HG03521 (cell line): ENCODE results near the gene PLTP.
"Not testable (repeated sequence)": the region's sequence is repeated elsewhere in the genome, so short reads cannot be mapped to it uniquely, and the experiment has no call there.

ENCODE experiments used
- ATAC-seq: cut with Tn5 transposase; IDR thresholded peaks from one replicate; pipeline ENCODE4 v1.9.1; 2021; ENCODE audit warnings: mild to moderate bottlenecking, moderate library complexity; ENCODE audit not compliant: unreplicated experiment

The PLTP gene

GRCh38 chr20:45880988-45881788, 30.8 kb downstream of the PLTP start, which contains the start of gene ZSWIM1:
Gene ZSWIM1, plus strand, starts transcription at chr20:45881227. Its CDS starts 1,366 bp downstream, at chr20:45882593.
- ATAC-seq: peak; percentile 95

DNA sequence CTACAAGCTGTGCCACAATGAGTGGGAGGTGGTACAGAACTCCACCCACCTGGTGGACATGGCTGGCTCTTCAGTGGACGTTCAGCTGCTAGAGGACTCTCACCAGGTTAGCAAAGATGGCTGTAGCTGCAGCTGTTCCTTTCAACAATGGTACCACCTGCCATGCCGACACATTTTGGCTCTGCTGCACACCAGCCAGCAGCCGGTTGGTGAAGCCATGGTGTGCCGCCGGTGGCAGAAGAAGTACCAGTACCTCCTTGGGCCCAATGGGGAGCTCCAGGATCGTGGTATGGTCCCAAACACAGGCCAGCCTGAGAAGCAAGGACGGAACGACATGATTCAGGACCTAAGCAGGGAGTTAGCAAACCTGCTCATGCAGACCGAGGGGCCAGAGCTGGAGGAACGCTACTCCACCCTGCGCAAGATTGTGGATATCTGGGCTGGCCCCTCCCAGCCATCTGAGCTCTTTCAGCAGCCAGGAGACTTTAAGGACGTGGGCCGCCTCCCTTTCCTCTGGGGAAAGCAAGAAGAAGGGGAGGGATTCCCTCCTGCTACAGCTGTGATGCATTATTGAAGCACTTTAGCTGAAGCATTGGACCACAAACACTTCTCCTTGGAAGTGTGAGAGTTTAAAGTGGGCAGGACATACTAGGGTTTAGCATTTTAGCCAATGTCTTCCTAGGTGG, 33.7 kb downstream of the PLTP start:
- ATAC-seq: no peak

DNA sequence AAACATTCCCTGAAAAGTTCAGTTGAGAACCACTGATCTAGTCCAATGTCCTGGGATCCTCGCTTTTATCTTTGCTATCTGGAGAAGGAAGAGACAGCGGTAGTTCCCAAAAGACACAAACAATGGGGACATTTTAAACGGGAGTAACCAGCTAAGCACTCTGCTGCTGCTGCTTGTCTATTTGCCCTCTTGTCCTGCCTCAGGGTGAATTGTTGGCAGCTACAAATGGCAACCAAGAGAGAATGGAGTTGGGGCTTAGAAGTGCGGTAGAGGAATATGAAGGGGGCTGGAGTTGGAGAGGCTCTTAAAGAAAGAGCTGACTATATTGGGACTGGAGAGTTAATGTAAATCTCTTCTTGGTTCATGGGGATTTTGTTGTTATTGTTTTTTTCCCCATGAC, 37.4 kb downstream of the PLTP start:
- ATAC-seq: no peak

- ATAC-seq: not testable (repeated sequence)
Observed at GRCh38 chr20:45874104-45874481, 37.9 kb downstream of the PLTP start.

DNA sequence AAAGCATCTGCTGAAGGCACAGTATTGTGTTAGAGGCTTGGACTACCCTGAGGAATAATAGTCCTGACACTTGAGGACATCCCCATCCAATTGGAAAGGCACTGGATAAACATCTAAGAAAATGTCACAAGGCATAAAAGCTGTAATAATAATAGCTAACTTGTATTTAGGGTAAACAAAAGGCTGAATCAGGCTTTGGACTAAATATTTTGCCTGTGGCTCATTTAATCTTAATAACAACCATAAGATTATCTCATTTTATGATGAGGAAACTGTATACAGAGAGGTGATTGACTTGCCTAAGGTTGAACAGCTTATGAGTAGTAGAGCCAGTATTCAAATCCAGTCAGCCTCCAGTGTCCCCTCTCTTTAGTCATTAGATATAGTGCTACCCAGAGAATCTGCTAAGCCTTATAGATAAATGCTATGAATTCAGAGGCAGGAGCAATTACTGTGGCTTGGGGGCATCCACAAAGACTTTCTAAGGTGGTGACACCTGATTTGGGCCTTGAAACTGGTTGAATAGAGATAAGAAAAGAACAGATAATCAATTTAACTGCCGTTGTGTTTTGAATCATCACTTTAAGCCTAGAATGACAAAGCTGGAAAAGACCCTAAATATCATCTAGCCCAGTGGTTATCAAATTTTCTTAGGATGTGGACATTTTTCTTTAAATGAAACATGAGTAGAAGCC, 38.4 kb downstream of the PLTP start:
- ATAC-seq: no peak

GRCh38 chr20:45872626-45873025, 39.3 kb downstream of the PLTP start:
- no peak for ATAC-seq

DNA sequence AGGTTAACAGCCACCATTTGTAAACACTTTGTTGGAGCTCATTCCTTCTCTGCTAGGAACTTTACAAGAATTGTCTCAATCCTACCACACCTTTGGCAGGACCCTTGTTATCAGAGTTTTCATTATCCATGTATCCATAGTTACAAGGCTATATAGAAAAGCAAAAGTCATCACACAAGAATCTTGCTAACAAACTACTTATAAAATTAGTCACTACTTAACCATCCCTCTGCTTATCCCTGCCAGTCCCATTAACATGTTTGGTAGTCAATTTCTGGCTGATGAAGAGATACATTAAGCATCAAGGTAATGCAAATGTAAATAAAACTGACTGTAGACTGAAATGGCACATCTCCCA, 44.2 kb downstream of the PLTP start:
- no peak for ATAC-seq

GRCh38 chr20:45867136-45867818, 44.7 kb downstream of the PLTP start:
- ATAC-seq: no peak

- no peak for ATAC-seq
Observed at GRCh38 chr20:45866454-45866853, 45.5 kb downstream of the PLTP start.

DNA sequence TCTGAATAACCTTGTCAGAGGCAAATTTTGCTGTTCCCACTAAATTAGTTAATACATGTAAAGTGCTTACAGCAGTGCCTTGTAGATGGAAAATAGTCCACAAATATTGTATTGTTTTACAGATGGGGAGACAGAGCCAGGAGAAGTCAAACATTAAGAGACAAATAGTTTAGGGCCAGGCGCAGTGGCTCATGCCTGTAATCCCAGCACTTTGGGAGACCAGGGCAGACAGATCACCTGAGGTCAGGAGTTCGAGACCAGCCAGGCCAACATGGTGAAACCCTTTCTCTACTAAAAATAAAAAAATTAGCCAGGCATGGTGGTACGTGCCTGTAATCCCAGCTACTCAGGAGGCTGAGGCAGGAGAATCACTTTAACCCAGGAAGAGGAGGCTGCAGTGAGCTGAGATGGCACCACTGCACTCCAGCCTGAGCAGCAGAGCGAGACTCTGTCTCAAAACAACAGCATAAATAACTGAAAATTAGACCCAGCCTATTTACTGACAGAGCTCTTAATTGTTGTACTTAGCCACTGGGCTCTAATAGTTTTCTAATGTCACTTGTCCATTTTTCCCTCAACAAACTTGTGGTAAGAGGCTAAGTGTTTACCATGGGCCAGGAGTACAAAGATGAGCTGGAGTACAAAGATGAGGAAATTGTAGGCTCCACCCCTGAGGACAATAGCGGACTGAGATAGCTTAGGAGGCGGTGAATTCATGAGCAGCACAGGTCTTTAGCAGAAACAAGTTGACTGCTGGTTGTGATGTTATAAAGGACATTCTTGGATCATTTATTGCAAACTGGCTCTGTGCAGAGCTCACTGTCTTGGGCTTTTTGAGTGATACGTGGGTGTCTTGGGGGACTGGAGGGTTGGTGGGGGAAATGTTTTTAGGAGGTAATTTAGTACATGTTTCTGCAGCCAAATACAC, 48.1 kb downstream of the PLTP start:
- ATAC-seq: no peak

DNA sequence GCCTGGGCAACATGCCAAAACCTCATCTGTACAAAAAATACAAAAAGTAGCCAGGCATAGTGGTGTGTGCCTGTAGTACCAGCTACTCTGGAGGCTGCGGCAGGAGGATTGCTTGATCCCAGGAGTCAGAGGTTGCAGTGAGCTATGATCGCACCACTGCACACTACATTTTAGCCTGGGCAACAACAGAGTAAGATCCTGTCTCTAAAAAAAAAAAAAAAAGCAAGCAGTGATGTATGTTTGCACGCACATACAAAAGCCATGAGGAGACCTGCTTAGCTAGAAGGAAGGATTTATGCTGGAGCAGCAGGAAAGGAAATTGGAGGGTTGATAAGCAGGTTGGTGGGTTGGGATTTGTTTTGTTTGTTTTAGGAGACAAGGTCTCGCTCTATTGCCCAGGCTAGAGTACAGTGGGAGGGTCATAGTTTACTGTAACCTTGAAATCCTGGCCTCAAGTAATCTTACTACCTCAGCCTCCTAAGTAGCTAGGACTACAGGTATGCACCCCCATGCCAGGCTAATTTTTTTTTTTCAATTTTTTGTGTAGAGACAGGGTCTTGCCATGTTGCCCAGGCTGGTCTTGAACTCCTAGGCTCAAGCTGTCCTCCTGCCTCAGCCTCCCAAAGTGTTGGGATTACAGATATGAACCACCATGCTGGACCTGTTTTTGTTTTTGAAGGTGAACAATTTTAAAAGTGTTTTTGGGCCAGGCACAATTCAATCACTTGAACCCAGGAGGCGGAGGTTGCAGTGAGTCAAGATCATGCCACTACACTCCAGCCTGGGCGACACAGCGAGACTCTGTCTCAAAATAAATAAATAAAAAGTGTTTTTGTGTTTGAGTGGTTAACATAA, 50.5 kb downstream of the PLTP start:
- no peak for ATAC-seq

DNA sequence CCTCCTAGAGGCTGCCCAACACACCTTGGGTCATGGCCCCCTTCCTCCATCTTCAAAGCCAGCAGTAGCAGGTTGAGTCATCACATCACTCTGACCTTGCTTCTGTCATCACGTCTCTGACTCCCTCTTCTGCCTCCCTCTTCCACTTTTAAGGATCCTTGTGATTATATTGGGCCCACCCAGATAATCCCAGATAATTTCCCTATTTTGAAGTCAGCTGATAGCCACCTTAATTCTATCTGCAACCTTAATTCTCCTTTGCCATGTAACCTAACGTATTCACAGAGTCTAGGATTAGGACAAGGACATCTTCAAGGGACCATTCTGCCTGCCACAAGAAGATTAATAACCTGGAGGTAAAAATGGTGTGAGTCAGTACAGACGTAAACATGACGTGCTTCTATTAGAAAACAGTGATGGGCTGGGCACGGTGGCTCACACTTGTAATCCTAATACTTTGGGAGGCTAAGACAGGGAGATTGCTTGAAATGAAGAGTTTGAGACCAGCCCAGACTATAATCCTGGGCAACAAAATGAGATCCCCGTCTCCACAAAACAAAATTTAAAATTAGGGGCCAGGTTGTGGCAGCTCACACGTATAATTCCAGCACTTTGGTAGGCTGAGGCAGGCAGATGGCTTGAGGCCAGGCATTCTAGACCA, 51.3 kb downstream of the PLTP start:
- no peak for ATAC-seq

DNA sequence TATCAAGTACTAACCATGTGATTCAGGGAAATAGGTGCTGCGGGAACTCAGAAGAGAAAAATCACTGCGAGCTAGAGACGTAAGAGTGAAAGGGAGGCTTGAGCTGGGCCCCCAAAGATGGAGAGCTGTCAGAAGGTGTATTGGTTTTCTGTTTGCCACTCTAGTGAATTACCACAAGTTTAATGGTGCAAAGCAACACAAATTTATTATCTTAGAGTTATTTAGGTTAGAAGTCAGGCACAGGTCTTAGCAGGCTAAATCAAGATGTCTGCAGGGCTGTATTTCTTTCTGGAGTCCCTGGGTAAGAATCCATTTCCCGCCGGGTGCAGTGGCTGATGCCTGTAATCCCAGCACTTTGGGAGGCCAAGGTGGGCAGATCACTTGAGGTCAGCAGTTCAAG, 52.0 kb downstream of the PLTP start:
- ATAC-seq: no peak

- ATAC-seq: peak; percentile 7
Observed at GRCh38 chr20:45857882-45858216, 54.1 kb downstream of the PLTP start.

GRCh38 chr20:45857114-45857881, 54.7 kb downstream of the PLTP start, which contains the start of the genes ACOT8 and ZSWIM3:
Gene ACOT8, minus strand, starts transcription at chr20:45857392. Its CDS starts 77 bp downstream, at chr20:45857315.
Gene ZSWIM3, plus strand, starts transcription at chr20:45857614. Its CDS starts 212 bp downstream, at chr20:45857826.
- peak; percentile 95 for ATAC-seq

- ATAC-seq: no peak
Observed at GRCh38 chr20:45853484-45853883, 58.5 kb downstream of the PLTP start.

GRCh38 chr20:45852326-45852725, 59.6 kb downstream of the PLTP start:
- ATAC-seq: no peak

- ATAC-seq: no peak
Observed at GRCh38 chr20:45851501-45851900, 60.5 kb downstream of the PLTP start.
